ENCODE results near the gene VN1R2.
"Not testable (repeated sequence)": the region's sequence is repeated elsewhere in the genome, so short reads cannot be mapped to it uniquely, and the experiment has no call there.

DNA sequence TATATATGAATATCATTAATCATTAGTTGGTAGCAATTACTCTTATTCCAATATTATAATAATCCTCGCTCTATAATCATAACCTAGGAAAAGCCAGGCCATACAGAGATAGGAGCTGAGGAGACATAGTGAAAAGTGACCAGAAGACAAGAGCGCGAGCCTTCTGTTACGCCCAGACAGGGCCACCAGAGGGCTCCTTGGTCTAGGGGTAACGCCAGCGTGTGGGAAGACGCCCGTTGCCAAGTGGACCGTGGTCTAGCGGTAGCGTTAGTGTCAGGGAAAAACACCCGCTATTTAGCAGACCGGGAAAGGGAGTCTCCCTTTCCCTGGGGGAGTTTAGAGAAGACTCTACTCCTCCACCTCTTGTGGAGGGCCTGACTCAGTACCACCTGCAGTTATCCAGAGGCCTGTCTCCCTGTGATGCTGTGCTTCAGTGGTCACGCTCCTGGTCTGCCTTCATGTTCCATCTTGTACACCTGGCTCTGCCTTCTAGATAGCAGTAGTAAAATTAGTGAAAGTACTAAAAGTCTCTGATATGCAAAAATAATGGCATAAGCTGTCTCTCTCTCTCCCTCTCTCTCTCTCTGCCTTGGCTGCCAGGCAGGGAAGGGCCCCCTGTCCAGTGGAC lies at the start of gene VN1R2:
- TF ChIP-seq, protein P1, sequence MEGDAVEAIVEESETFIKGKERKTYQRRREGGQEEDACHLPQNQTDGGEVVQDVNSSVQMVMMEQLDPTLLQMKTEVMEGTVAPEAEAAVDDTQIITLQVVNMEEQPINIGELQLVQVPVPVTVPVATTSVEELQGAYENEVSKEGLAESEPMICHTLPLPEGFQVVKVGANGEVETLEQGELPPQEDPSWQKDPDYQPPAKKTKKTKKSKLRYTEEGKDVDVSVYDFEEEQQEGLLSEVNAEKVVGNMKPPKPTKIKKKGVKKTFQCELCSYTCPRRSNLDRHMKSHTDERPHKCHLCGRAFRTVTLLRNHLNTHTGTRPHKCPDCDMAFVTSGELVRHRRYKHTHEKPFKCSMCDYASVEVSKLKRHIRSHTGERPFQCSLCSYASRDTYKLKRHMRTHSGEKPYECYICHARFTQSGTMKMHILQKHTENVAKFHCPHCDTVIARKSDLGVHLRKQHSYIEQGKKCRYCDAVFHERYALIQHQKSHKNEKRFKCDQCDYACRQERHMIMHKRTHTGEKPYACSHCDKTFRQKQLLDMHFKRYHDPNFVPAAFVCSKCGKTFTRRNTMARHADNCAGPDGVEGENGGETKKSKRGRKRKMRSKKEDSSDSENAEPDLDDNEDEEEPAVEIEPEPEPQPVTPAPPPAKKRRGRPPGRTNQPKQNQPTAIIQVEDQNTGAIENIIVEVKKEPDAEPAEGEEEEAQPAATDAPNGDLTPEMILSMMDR (IDR thresholded peaks at IDR 0.05): not testable (repeated sequence)
- not testable (repeated sequence) for TF ChIP-seq EZH2 (IDR thresholded peaks at IDR 0.05; ENCODE audit: borderline replicate concordance, insufficient read depth, low read depth, low read length, poor library complexity, severe bottlenecking)

All from B cell (primary cell).